GM06990 (cell line): ENCODE data around the gene DDIT4L.

Experiments
- DNase-seq: peaks from one replicate; pipeline ENCODE4 v3.0.0-alpha.2; 2011; ENCODE audit not compliant: insufficient read length; ENCODE audit errors: extremely low read depth
- H3K27me3 ChIP-seq: replicated peaks from 2 replicates; pipeline ENCODE4 v1.6.0; 2011; ENCODE audit warnings: low read length; ENCODE audit not compliant: control insufficient read depth, insufficient read depth
- H3K36me3 ChIP-seq: 2 replicates; pipeline ENCODE4 v1.5.1; 2011; ENCODE audit warnings: low read length; ENCODE audit not compliant: control insufficient read depth, insufficient read depth
- H3K4me3 ChIP-seq: replicated peaks from 2 replicates; pipeline ENCODE4 v1.5.1; 2011; ENCODE audit warnings: low read depth, mild to moderate bottlenecking, control low read depth, low read length
- CTCF ChIP-seq: IDR thresholded peaks from 2 replicates; pipeline ENCODE4 v1.5.1; 2011; ENCODE audit warnings: low read length, control low read depth, mild to moderate bottlenecking, inconsistent platforms; ENCODE audit not compliant: insufficient read depth, poor library complexity, severe bottlenecking

The DDIT4L gene

GRCh38 chr4:100174985-100175383 is 15.3 kb downstream of the DDIT4L start:
- no peaks in the 10 kb centered on the region for H3K27me3 ChIP-seq
- no peaks in the 10 kb centered on the region for H3K36me3 ChIP-seq
- DNase-seq = no peak
- no peak overlapping the region for H3K4me3 ChIP-seq
- no peak for TF ChIP-seq CTCF

GRCh38 chr4:100170986-100171385 is 19.3 kb downstream of the DDIT4L start:
- no peaks in the 10 kb centered on the region for H3K36me3 ChIP-seq
- no peak for TF ChIP-seq CTCF
- no peak for DNase-seq
- no peak overlapping the region for H3K4me3 ChIP-seq
- no peaks in the 10 kb centered on the region for H3K27me3 ChIP-seq

- Histone ChIP-seq H3K27me3 (no peaks in the 10 kb centered on the region), H3K4me3 (no peak overlapping the region), H3K36me3 (no peaks in the 10 kb centered on the region)
- TF ChIP-seq CTCF = no peak
- no peak for DNase-seq
These were observed 20.5 kb downstream of the DDIT4L start for GRCh38 chr4:100169491-100170485.

DNA sequence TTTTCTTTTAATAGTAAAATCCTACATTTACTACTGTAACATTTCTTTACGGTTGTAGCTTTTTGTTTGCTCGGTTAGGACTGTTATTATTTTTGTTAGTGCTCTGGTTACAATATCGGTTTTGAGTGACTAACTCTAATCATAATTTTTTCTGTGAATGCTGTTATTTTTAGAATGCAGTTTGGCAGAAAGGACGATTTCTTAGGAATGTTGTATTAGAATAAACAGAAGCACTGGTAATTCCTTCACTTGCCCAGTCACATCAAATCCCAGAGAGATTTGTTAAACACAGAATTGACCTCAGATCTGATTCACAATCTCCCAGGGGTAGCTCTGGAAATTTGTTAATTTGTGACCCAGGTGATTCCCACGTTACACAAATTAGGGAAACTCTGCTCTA is 21.7 kb downstream of the DDIT4L start:
- H3K4me3 ChIP-seq = no peak overlapping the region
- no peaks in the 10 kb centered on the region for H3K36me3 ChIP-seq
- H3K27me3 ChIP-seq = no peaks in the 10 kb centered on the region
- DNase-seq = no peak
- TF ChIP-seq CTCF = no peak

DNA sequence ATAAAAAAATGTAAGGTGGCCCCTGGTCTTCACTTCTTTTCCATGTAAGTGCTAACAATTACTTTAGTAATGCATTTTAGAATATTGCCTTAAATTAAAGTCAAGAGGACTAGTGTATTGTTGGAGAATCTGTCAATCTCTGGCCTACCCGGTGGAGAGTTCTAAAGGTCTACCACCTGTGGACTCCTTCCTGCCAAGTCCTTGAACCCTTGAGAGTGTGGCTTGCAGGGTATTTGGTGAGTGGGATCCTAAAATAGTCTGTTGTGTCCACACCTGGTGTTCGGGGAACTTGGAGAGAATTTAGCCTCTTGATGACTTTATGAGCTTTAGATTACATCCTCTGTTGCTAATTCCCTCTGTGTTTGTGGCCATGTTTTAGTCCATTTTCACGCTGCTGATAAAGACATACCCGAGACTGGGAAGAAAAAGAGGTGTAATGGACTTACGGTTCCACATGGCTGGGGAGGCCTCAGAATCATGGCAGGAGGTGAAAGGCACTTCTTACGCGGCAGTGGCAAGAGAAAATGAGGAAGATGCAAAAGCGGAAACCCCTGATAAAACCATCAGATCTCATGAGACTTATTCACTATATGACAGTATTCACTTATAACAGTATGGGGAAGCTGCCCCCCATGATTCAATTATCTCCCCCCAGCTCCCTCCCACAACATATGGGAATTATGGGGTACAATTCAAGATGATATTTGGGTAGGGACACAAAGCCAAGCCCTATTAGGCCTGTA is 23.8 kb downstream of the DDIT4L start:
- Histone ChIP-seq H3K4me3 (no peak overlapping the region), H3K36me3 (no peaks in the 10 kb centered on the region), H3K27me3 (no peaks in the 10 kb centered on the region)
- DNase-seq = no peak
- TF ChIP-seq CTCF = no peak
